ENCODE measurements around the gene LRFN2.

LRFN2 gene

GRCh38 chr6:40480678-40481077 is 106.5 kb downstream of the LRFN2 start:
- in situ Hi-C loops (cut with MboI; ENCODE audit: low sequenced_read_pairs), result no loop called here

- in situ Hi-C loops (cut with MboI; ENCODE audit: low sequenced_read_pairs), result no loop called here
These were observed 107.5 kb downstream of the LRFN2 start for GRCh38 chr6:40479706-40480105.

GRCh38 chr6:40477246-40478126 is 109.7 kb downstream of the LRFN2 start:
- in situ Hi-C loops (cut with MboI; ENCODE audit: low sequenced_read_pairs), result no loop called here

- in situ Hi-C loops (cut with MboI; ENCODE audit: low sequenced_read_pairs), result no loop called here
These were observed 110.5 kb downstream of the LRFN2 start for GRCh38 chr6:40476673-40477072.

- in situ Hi-C loops (cut with MboI; ENCODE audit: low sequenced_read_pairs), result no loop called here
These were observed 112.2 kb downstream of the LRFN2 start for GRCh38 chr6:40474937-40475336.

- in situ Hi-C loops (cut with MboI; ENCODE audit: low sequenced_read_pairs), result no loop called here
These were observed 114.1 kb downstream of the LRFN2 start for GRCh38 chr6:40473026-40473425.

GRCh38 chr6:40472353-40472752 is 114.8 kb downstream of the LRFN2 start:
- in situ Hi-C loops (cut with MboI; ENCODE audit: low sequenced_read_pairs), result no loop called here

- in situ Hi-C loops (cut with MboI; ENCODE audit: low sequenced_read_pairs), result no loop called here
These were observed 115.9 kb downstream of the LRFN2 start for GRCh38 chr6:40471243-40471642.

GRCh38 chr6:40469323-40469722 is 117.8 kb downstream of the LRFN2 start:
- in situ Hi-C loops (cut with MboI; ENCODE audit: low sequenced_read_pairs), result no loop called here

GRCh38 chr6:40466986-40467539 is 120.1 kb downstream of the LRFN2 start:
- in situ Hi-C loops (cut with MboI; ENCODE audit: low sequenced_read_pairs), result no loop called here

- in situ Hi-C loops (cut with MboI; ENCODE audit: low sequenced_read_pairs), result no loop called here
These were observed 125.5 kb downstream of the LRFN2 start for GRCh38 chr6:40461643-40462042.

GRCh38 chr6:40460380-40460779 is 126.8 kb downstream of the LRFN2 start:
- in situ Hi-C loops (cut with MboI; ENCODE audit: low sequenced_read_pairs), result no loop called here

- in situ Hi-C loops (cut with MboI; ENCODE audit: low sequenced_read_pairs), result no loop called here
These were observed 129.9 kb downstream of the LRFN2 start for GRCh38 chr6:40457261-40457660.

GRCh38 chr6:40456390-40457013 is 130.7 kb downstream of the LRFN2 start:
- in situ Hi-C loops (cut with MboI; ENCODE audit: low sequenced_read_pairs), result no loop called here

- in situ Hi-C loops (cut with MboI; ENCODE audit: low sequenced_read_pairs), result no loop called here
These were observed 131.3 kb downstream of the LRFN2 start for GRCh38 chr6:40455686-40456389.

- in situ Hi-C loops (cut with MboI; ENCODE audit: low sequenced_read_pairs), result no loop called here
These were observed 136.7 kb downstream of the LRFN2 start for GRCh38 chr6:40450483-40450882.

GRCh38 chr6:40444811-40445210 is 142.4 kb downstream of the LRFN2 start:
- in situ Hi-C loops (cut with MboI; ENCODE audit: low sequenced_read_pairs), result no loop called here

GRCh38 chr6:40444312-40444711 is 142.9 kb downstream of the LRFN2 start:
- in situ Hi-C loops (cut with MboI; ENCODE audit: low sequenced_read_pairs), result no loop called here

GRCh38 chr6:40443842-40444241 is 143.3 kb downstream of the LRFN2 start:
- in situ Hi-C loops (cut with MboI; ENCODE audit: low sequenced_read_pairs), result no loop called here

GRCh38 chr6:40442591-40442990 is 144.6 kb downstream of the LRFN2 start:
- in situ Hi-C loops (cut with MboI; ENCODE audit: low sequenced_read_pairs), result no loop called here

GRCh38 chr6:40441150-40441549 is 146.0 kb downstream of the LRFN2 start:
- in situ Hi-C loops (cut with MboI; ENCODE audit: low sequenced_read_pairs), result no loop called here
